Peyer's patch (tissue), 4 donors: ENCODE measurements around the gene UST.

ENCODE experiments used
- CTCF ChIP-seq, 6 experiments: fragments of 450-650 bp in 4 of 6; fragments of 200-600 bp in 2 of 6; sonication (generic) in 1 of 6; IDR thresholded peaks; one replicate each; pipeline ENCODE4 v1.5.1; 2017 to 2019; ENCODE audit warnings: antibody characterized with exemption in 6 of 6, mild to moderate bottlenecking in 3 of 6, moderate library complexity in 1 of 6
- POLR2A ChIP-seq, 2 donors: fragments of 450-650 bp; IDR thresholded peaks; one replicate each; pipeline ENCODE4 v1.5.1; 2017; ENCODE audit warnings: antibody characterized with exemption in 2 of 2, mild to moderate bottlenecking in 2 of 2, moderate library complexity in 2 of 2

GRCh38 chr6:148779142-148779562 lies 32.3 kb downstream of the UST start:
- TF ChIP-seq CTCF (IDR thresholded peaks at IDR 0.05): no peak
- TF ChIP-seq POLR2A (IDR thresholded peaks at IDR 0.05): no peak
